Measurements from ENCODE around the gene FPR1.

FPR1 gene

DNA sequence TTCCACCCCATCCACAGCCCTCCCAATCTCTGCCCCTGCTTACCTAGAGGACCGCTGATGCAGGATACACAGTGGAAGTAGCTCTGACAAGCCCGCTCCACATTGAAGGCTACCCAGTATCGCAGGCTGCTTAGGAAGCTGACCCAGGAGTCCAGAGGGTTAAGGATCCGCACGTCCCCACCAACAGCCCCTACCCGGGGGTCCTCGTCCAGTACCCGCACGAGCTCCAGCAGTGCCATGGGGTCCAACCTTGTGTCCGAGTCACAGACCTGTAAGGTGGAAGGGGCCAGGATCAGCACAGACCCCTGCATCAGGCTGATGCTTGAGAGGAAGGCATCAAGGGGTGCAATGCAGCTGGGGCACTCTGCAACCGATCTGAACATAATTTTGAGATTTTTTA, 34.8 kb downstream of the FPR1 start:
- Histone ChIP-seq H3K36me3 (ENCODE audit: control insufficient read depth, low read length) (no peaks in the 10 kb centered on the region), H3K4me3 (ENCODE audit: low read length) (no peak overlapping the region), H3K9me3 (ENCODE audit: control insufficient read depth, insufficient read depth, low read length) (no peaks in the 10 kb centered on the region), H4K20me1 (ENCODE audit: control insufficient read depth, insufficient read depth, low read depth, low read length) (no peaks in the 10 kb centered on the region), H3F3A (ENCODE audit: control insufficient read depth, insufficient read depth) (no peaks in the 10 kb centered on the region), H3K27me3 (ENCODE audit: control insufficient read depth, low read length) (no peaks in the 10 kb centered on the region), H3K27ac (ENCODE audit: low read depth, low read length) (no peak overlapping the region), H3K4me2 (ENCODE audit: low read length) (no peak overlapping the region), H3K79me2 (ENCODE audit: control insufficient read depth, low read length) (no peaks in the 10 kb centered on the region), H3K4me1 (ENCODE audit: control insufficient read depth, low read length) (peaks cover 10% of the 10 kb centered on the region), H3K9me2 (replicated peaks; ENCODE audit: control insufficient read depth, low read length) (no peaks in the 10 kb centered on the region)
- TF ChIP-seq, protein P1, sequence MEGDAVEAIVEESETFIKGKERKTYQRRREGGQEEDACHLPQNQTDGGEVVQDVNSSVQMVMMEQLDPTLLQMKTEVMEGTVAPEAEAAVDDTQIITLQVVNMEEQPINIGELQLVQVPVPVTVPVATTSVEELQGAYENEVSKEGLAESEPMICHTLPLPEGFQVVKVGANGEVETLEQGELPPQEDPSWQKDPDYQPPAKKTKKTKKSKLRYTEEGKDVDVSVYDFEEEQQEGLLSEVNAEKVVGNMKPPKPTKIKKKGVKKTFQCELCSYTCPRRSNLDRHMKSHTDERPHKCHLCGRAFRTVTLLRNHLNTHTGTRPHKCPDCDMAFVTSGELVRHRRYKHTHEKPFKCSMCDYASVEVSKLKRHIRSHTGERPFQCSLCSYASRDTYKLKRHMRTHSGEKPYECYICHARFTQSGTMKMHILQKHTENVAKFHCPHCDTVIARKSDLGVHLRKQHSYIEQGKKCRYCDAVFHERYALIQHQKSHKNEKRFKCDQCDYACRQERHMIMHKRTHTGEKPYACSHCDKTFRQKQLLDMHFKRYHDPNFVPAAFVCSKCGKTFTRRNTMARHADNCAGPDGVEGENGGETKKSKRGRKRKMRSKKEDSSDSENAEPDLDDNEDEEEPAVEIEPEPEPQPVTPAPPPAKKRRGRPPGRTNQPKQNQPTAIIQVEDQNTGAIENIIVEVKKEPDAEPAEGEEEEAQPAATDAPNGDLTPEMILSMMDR (IDR thresholded peaks at IDR 0.05; ENCODE audit: low read depth, low read length, poor library complexity, severe bottlenecking), result no peak
- TF ChIP-seq EZH2phosphoT487 (IDR thresholded peaks at IDR 0.05; ENCODE audit: borderline replicate concordance, low read length), result no peak

DNA sequence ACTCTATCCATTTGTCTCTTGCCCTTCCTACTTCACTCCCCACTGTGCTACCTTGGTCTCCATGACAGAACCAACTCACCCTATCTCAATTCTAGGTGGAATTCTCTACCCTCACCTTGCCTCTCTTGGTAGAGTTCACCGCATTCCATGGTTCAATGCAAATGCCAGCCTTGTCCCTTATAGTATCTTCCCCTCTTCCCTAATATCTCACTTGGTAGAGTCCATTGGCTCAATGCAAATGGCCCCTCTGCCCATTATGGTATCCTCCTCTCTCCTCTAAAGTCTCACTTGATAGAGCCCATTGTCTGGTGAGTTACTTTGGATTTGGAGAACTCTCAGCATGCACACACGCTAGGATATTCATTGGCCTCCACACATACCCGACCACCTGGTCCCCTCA, 35.8 kb downstream of the FPR1 start:
- H3K4me2 ChIP-seq (ENCODE audit: low read length), result no peak overlapping the region
- H3K27me3 ChIP-seq (ENCODE audit: control insufficient read depth, low read length), result no peaks in the 10 kb centered on the region
- H3K36me3 ChIP-seq (ENCODE audit: control insufficient read depth, low read length), result no peaks in the 10 kb centered on the region
- peaks cover 18% of the 10 kb centered on the region for H3K4me1 ChIP-seq (ENCODE audit: control insufficient read depth, low read length)
- no peaks in the 10 kb centered on the region for H3K9me2 ChIP-seq (replicated peaks; ENCODE audit: control insufficient read depth, low read length)
- no peak overlapping the region for H3K4me3 ChIP-seq (ENCODE audit: low read length)
- TF ChIP-seq EZH2phosphoT487 (IDR thresholded peaks at IDR 0.05; ENCODE audit: borderline replicate concordance, low read length), result no peak
- TF ChIP-seq, protein P1 (IDR thresholded peaks at IDR 0.05; ENCODE audit: low read depth, low read length, poor library complexity, severe bottlenecking), result no peak
- no peaks in the 10 kb centered on the region for H3K9me3 ChIP-seq (ENCODE audit: control insufficient read depth, insufficient read depth, low read length)
- no peaks in the 10 kb centered on the region for H3F3A ChIP-seq (ENCODE audit: control insufficient read depth, insufficient read depth)
- H3K27ac ChIP-seq (ENCODE audit: low read depth, low read length), result no peak overlapping the region
- H4K20me1 ChIP-seq (ENCODE audit: control insufficient read depth, insufficient read depth, low read depth, low read length), result no peaks in the 10 kb centered on the region
- H3K79me2 ChIP-seq (ENCODE audit: control insufficient read depth, low read length), result no peaks in the 10 kb centered on the region

DNA sequence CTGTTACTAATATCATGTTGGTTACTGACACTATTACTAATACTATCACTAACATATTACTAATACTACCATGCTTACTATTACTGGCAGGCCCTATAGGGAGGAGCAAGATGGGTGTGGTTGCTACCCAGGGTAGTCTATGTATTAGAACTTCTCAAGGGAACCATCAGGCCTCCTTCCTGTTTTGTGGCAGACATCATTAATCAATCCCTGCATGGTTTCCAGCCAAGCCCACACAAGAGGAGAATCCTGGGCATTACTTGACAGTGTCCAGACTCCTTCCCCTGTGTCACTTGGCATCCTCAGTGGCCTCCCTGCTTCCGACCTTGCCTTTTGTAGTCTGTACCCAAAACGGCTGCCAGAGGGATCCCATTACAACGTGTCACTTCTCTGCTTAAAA, 36.8 kb downstream of the FPR1 start:
- Histone ChIP-seq H3K36me3 (ENCODE audit: control insufficient read depth, low read length) (no peaks in the 10 kb centered on the region), H3K27me3 (ENCODE audit: control insufficient read depth, low read length) (no peaks in the 10 kb centered on the region), H3K4me1 (ENCODE audit: control insufficient read depth, low read length) (peaks cover 28% of the 10 kb centered on the region), H3K9me3 (ENCODE audit: control insufficient read depth, insufficient read depth, low read length) (no peaks in the 10 kb centered on the region), H3F3A (ENCODE audit: control insufficient read depth, insufficient read depth) (peaks cover 5% of the 10 kb centered on the region; the same call in 1 of the 2 replicates), H3K4me3 (ENCODE audit: low read length) (no peak overlapping the region), H4K20me1 (ENCODE audit: control insufficient read depth, insufficient read depth, low read depth, low read length) (no peaks in the 10 kb centered on the region), H3K79me2 (ENCODE audit: control insufficient read depth, low read length) (no peaks in the 10 kb centered on the region), H3K9me2 (replicated peaks; ENCODE audit: control insufficient read depth, low read length) (no peaks in the 10 kb centered on the region), H3K27ac (ENCODE audit: low read depth, low read length) (no peak overlapping the region), H3K4me2 (ENCODE audit: low read length) (no peak overlapping the region)
- TF ChIP-seq, protein P1 (IDR thresholded peaks at IDR 0.05; ENCODE audit: low read depth, low read length, poor library complexity, severe bottlenecking), result no peak
- no peak for TF ChIP-seq EZH2phosphoT487 (IDR thresholded peaks at IDR 0.05; ENCODE audit: borderline replicate concordance, low read length)

Data from DOHH2 (cell line).